Fibroblast of lung (primary cell): ENCODE measurements around the gene TAF12. TPM values are rescaled to one million over a fixed set of nuclear protein-coding genes. Genes with fewer than 3 reads are reported as not detected.
"Not testable (repeated sequence)": the region's sequence is repeated elsewhere in the genome, so short reads cannot be mapped to it uniquely, and the experiment has no call there.

Source experiments
- DNase-seq, 2 donors: peaks; one replicate each; pipeline versions ENCODE4 v3.0.0 to v3.0.0-alpha.2; 2010; ENCODE audit warnings: low read depth in 2 of 2
- H2AFZ ChIP-seq: 2 replicates; pipeline ENCODE4 v1.5.1; 2012; ENCODE audit warnings: low read length, control low read depth, inconsistent platforms
- H3K27ac ChIP-seq: 2 replicates; pipeline ENCODE4 v1.5.1; 2011; ENCODE audit warnings: low read length, control low read depth; ENCODE audit not compliant: insufficient read depth
- H3K27me3 ChIP-seq: 2 replicates; pipeline ENCODE4 v1.5.1; 2011; ENCODE audit warnings: mild to moderate bottlenecking, low read length; ENCODE audit not compliant: control insufficient read depth, insufficient read depth
- H3K36me3 ChIP-seq: 2 replicates; pipeline ENCODE4 v1.5.1; 2011; ENCODE audit warnings: low read length; ENCODE audit not compliant: control insufficient read depth, insufficient read depth
- H3K4me1 ChIP-seq: 2 replicates; pipeline ENCODE4 v1.5.1; 2011; ENCODE audit warnings: low read length; ENCODE audit not compliant: control insufficient read depth, insufficient read depth; ENCODE audit errors: extremely low read depth
- H3K4me2 ChIP-seq: 2 replicates; pipeline ENCODE4 v1.5.1; 2011; ENCODE audit warnings: low read length, control low read depth; ENCODE audit not compliant: insufficient read depth; ENCODE audit errors: extremely low read depth
- H3K4me3 ChIP-seq, 4 experiments: fragments of 200-600 bp in 1 of 4; sonication (generic) in 1 of 4; replicated peaks in 1 of 4; 2 replicates each; pipeline ENCODE4 v1.5.1; 2011 to 2016; ENCODE audit warnings: low read length in 4 of 4, low read depth in 3 of 4, mild to moderate bottlenecking in 3 of 4, control low read depth in 2 of 4, inconsistent platforms in 1 of 4, mixed read lengths in 1 of 4; ENCODE audit not compliant: insufficient read depth in 1 of 4; ENCODE audit errors: control extremely low read depth in 1 of 4
- H3K79me2 ChIP-seq: 2 replicates; pipeline ENCODE4 v1.5.1; 2012; ENCODE audit warnings: mild to moderate bottlenecking, low read length, inconsistent platforms; ENCODE audit not compliant: control insufficient read depth, insufficient read depth
- H3K9ac ChIP-seq: 2 replicates; pipeline ENCODE4 v1.5.1; 2011; ENCODE audit warnings: mild to moderate bottlenecking, low read length, control low read depth; ENCODE audit not compliant: insufficient read depth
- H3K9me3 ChIP-seq: 2 replicates; pipeline ENCODE4 v1.5.1; 2012; ENCODE audit warnings: low read depth, low read length; ENCODE audit not compliant: control insufficient read depth, insufficient read depth
- H4K20me1 ChIP-seq: 2 replicates; pipeline ENCODE4 v1.5.1; 2011; ENCODE audit warnings: low read length; ENCODE audit not compliant: control insufficient read depth, insufficient read depth; ENCODE audit errors: extremely low read depth
- CTCF ChIP-seq, 2 donors: IDR thresholded peaks in 1 of 2; conservative IDR thresholded peaks in 1 of 2; 1 replicate in 1 of 2; 2 replicates in 1 of 2; pipeline ENCODE4 v1.5.1; 2011 to 2012; ENCODE audit warnings: low read length in 2 of 2, control low read depth in 1 of 2, inconsistent platforms in 1 of 2, low read depth in 1 of 2, mild to moderate bottlenecking in 1 of 2
- EZH2 ChIP-seq: IDR thresholded peaks from 2 replicates; pipeline ENCODE4 v1.5.1; 2012; ENCODE audit warnings: low read length, control low read depth, mild to moderate bottlenecking; ENCODE audit errors: missing control alignments
- polyA minus RNA-seq: library from RNA; depleted of rRNA, polyadenylated mRNA; stranded (reverse); fragments of >200 nt; gene quantifications from 2 replicates; pipeline ENCODE4 v1.2.3, GENCODE V29; 2011; ENCODE audit warnings: low replicate concordance
- polyA plus RNA-seq, 2 donors: library from polyadenylated mRNA; depleted of rRNA in 1 of 2; stranded (reverse) in 1 of 2; unstranded in 1 of 2; fragments of >200 nt; gene quantifications; 2 replicates each; pipeline ENCODE4 v1.2.1, GENCODE V29; 2011 to 2012; ENCODE audit warnings: missing spikeins in 1 of 2
- total RNA-seq: library from RNA; depleted of rRNA; stranded (reverse); fragments of >200 nt; gene quantifications from 2 replicates; pipeline ENCODE4 v1.2.1, GENCODE V29; 2014

The TAF12 gene
- total RNA-seq (52.2 and 52.4 TPM in 2 replicates), polyA plus RNA-seq (49.7 and 66.2 TPM in 2 replicates), polyA minus RNA-seq (2.1 and 8.4 TPM in 2 replicates)
- polyA plus RNA-seq (2012), result 38.4 and 41.3 TPM in 2 replicates

- Histone ChIP-seq H3K36me3 (no peaks in the 10 kb centered on the region), H3K4me2 (peak within 1 kb of the TSS; percentile 98), H4K20me1 (no peaks in the 10 kb centered on the region), H3K9me3 (no peaks in the 10 kb centered on the region), H3K4me3 (peak within 1 kb of the TSS; percentile 96 to 100 (median 100)), H3K79me2 (peaks cover 7% of the 10 kb centered on the region), H3K27me3 (no peaks in the 10 kb centered on the region), H2AFZ (peak within 1 kb of the TSS; percentile 100), H3K27ac (peak within 1 kb of the TSS; percentile 92), H3K4me1 (peaks cover 13% of the 10 kb centered on the region), H3K9ac (peak within 1 kb of the TSS; percentile 94)
- DNase-seq, result peak; percentile 93 to 95
- TF ChIP-seq CTCF (conservative IDR thresholded peaks at IDR 0.05 in 1 of 2, IDR thresholded peaks at IDR 0.05 in 1 of 2; ENCODE audit: low read depth in 1 of 2, low read length in 2 of 2), result peak; percentile 16 to 24
- TF ChIP-seq EZH2, result no peak
These were observed at the start of gene TAF12 for GRCh38 chr1:28642847-28643635. TSS of gene TAF12 (minus strand) at chr1:28643067. CDS start at chr1:28622081, 20,986 bp downstream.

- H4K20me1 ChIP-seq, H3K4me2 ChIP-seq, DNase-seq, H3K9me3 ChIP-seq, H3K9ac ChIP-seq, H3K36me3 ChIP-seq, H2AFZ ChIP-seq, H3K79me2 ChIP-seq, H3K27ac ChIP-seq, H3K4me3 ChIP-seq, H3K4me1 ChIP-seq, H3K27me3 ChIP-seq: not testable (repeated sequence)
These were observed 48.8 kb upstream of the TAF12 start for GRCh38 chr1:28691627-28692026.

GRCh38 chr1:28684937-28685336, 42.1 kb upstream of the TAF12 start:
- H3K9me3 ChIP-seq, result no peaks in the 10 kb centered on the region
- H4K20me1 ChIP-seq, result no peaks in the 10 kb centered on the region
- H3K27ac ChIP-seq, result no peak overlapping the region
- H3K27me3 ChIP-seq, result no peaks in the 10 kb centered on the region
- no peak overlapping the region for H3K9ac ChIP-seq
- no peak for DNase-seq
- no peak overlapping the region for H3K4me2 ChIP-seq
- peaks cover 2% of the 10 kb centered on the region for H3K36me3 ChIP-seq
- TF ChIP-seq CTCF (conservative IDR thresholded peaks at IDR 0.05 in 1 of 2, IDR thresholded peaks at IDR 0.05 in 1 of 2; ENCODE audit: low read depth in 1 of 2, low read length in 2 of 2) (no peak), EZH2 (no peak)
- no peaks in the 10 kb centered on the region for H3K4me1 ChIP-seq
- no peaks in the 10 kb centered on the region for H3K79me2 ChIP-seq
- H3K4me3 ChIP-seq, result no peak overlapping the region
- H2AFZ ChIP-seq, result no peak overlapping the region
